Omental fat pad (tissue), 4 donors: ENCODE data around the gene GYG1. TPM values are rescaled to one million over a fixed set of nuclear protein-coding genes. Genes with fewer than 3 reads are reported as not detected.

Experiments used
- ATAC-seq: fragments of 150-250 bp; one replicate; pipeline ENCODE4 v1.9.1; 2016; ENCODE audit warnings: mild to moderate bottlenecking, moderate library complexity; ENCODE audit not compliant: low FRiP score
- DNase-seq: peaks from one replicate; pipeline ENCODE4 v3.0.0-alpha.2; 2019; ENCODE audit warnings: low spot score
- total RNA-seq, 4 donors: library from RNA; depleted of rRNA; stranded (reverse); fragments of >200 nt; gene quantifications; one replicate each; pipeline ENCODE4 v1.1.0, GENCODE V29; 2016
- TF ChIP-seq, protein P1 (sequence below), 3 donors: fragments of 450-650 bp; IDR thresholded peaks; one replicate each; pipeline ENCODE4 v1.5.1; 2016 to 2017; ENCODE audit warnings: antibody characterized with exemption in 3 of 3, mild to moderate bottlenecking in 3 of 3, moderate library complexity in 2 of 3

The GYG1 gene
- total RNA-seq, 4 donors from 2014 or later = 23.2 to 40.8 (median 30.4) TPM

DNA sequence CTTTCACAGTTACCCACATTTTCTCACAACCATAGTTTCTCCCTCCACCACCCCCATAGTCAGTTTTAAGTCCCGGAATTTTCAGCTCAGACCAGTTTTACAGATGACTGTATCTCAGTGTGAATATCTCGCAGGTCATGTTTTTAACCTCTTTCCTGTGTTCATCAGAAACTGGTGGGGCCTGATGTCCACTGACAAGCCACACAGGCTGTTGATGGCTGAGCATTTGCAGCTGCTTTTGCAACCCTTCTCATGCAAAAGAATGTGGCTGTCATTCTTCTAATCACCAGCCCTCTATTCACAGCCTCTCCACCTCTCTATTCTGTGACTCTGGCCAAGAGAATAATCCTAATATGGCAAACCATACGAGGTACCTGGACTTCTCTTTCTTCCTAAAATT lies 8.5 kb downstream of the GYG1 start:
- TF ChIP-seq, protein P1, sequence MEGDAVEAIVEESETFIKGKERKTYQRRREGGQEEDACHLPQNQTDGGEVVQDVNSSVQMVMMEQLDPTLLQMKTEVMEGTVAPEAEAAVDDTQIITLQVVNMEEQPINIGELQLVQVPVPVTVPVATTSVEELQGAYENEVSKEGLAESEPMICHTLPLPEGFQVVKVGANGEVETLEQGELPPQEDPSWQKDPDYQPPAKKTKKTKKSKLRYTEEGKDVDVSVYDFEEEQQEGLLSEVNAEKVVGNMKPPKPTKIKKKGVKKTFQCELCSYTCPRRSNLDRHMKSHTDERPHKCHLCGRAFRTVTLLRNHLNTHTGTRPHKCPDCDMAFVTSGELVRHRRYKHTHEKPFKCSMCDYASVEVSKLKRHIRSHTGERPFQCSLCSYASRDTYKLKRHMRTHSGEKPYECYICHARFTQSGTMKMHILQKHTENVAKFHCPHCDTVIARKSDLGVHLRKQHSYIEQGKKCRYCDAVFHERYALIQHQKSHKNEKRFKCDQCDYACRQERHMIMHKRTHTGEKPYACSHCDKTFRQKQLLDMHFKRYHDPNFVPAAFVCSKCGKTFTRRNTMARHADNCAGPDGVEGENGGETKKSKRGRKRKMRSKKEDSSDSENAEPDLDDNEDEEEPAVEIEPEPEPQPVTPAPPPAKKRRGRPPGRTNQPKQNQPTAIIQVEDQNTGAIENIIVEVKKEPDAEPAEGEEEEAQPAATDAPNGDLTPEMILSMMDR (IDR thresholded peaks at IDR 0.05) = no peak
- ATAC-seq (no peak), DNase-seq (no peak)

DNA sequence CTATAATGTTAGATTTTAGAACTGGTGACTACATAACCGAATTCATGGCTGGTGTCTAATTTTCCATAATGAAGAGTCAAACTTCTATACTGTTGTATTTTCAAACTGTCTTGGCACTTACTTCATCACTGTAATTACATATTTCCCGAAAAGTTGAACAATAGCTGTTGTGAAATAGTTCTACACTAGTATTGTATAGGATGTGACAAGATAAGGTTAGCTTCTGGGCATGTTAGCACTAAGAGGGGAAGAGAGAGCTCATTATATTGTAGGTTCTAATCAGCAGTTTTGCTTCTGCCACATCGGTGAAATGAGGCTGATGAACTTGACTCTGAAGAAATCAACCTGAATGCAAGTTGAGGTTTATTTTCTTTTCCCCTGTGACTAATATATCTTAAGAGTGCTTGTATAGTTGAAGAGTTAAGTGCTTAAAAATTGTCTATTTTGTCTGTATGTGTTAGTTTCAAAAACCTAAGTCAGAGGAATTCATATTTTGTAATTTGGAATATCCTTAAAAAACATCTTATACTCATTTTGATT lies 8.9 kb downstream of the GYG1 start:
- ATAC-seq = no peak
- DNase-seq = no peak
- TF ChIP-seq, protein P1 (IDR thresholded peaks at IDR 0.05) = no peak

DNA sequence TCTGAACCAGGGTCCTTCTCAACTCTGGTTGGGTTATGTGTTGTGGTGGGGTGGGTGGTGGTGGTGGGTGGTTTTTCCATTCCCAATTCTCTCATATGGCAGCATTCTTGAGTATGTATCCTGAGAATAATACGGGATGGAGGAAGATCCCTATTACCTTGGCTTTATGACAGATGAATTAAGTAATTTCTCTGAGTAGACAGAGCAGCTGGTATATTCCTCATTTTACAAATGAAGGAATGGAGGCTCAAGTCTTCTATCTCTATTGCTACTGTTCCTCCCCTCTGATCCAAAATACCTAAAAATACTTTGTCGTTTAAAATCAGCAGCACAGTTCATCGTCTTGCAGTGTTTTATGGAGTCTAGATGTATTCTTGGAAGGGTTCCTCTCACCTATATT lies 10.4 kb downstream of the GYG1 start:
- ATAC-seq (no peak), DNase-seq (no peak)
- TF ChIP-seq, protein P1 (IDR thresholded peaks at IDR 0.05) = no peak

DNA sequence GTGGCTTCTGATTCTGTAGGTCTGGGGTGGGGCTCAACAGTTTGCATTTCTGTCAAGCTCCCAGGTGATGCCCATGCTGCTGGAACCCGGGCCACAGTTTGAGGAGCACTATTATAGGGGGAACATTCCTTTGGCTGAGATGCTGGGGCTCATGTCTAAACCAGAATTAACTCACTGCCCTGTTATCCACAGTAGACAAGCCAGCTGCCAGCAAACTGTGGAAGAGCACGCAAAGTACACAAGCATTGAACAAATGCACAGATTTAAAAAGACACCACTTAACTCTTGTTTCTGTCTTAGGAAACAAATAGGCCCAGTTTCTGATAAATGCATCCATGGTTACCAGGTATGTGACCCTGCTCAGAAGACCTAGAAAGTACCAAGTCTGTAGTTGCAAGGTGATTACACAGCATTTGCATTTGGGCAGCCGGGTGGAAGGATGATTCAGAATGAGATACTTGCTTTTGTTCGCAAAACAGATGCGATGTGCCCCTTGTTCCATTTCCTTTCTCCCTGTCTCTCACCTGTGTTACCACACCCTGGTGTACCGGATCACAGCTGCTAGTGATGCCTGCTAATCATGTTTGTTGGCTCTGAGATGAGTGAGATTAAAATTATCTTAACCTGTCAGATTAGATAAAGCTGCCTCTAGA lies 12.4 kb downstream of the GYG1 start:
- DNase-seq = no peak
- TF ChIP-seq, protein P1 (IDR thresholded peaks at IDR 0.05) = no peak
- ATAC-seq = no peak

DNA sequence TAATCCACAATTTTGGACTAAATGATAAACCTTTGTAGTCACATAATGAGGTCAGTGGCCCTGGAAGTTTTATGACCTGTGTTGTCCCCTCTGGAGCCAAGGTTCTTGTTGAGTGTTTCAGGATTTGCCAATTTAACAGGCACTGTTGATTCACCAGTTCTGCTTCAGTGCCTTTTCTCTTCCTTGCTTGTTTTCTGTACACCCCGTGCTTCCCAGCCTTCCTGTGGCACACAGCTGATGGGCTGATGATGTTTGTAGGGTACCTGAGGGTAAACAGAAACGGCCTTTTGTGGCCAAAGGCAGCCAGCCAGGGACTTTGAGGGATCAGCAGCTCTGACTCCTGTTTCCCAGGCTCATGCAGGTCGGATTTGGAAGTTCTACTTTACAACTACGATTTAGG lies 13.3 kb downstream of the GYG1 start:
- TF ChIP-seq, protein P1 (IDR thresholded peaks at IDR 0.05) = no peak
- ATAC-seq (no peak), DNase-seq (no peak)

DNA sequence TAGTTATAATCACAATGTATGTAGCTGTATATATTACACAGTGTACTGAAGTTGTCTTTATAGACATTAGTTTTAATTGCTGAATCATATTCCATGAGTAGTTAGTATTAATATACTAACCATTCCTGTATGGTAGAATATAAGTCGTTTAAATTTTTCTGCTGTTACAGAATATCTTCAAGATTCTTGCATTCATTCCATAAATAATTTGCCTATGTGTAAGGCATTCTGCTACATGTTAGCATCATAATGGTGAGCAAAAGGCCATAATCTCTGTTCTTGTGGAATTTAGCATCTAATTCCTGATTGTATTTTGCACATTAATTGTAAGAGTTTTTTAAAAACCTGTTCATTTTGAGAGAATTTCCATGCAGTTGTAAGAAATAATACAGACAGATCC lies 14.1 kb downstream of the GYG1 start:
- no peak for DNase-seq
- TF ChIP-seq, protein P1 (IDR thresholded peaks at IDR 0.05) = no peak
- no peak for ATAC-seq

DNA sequence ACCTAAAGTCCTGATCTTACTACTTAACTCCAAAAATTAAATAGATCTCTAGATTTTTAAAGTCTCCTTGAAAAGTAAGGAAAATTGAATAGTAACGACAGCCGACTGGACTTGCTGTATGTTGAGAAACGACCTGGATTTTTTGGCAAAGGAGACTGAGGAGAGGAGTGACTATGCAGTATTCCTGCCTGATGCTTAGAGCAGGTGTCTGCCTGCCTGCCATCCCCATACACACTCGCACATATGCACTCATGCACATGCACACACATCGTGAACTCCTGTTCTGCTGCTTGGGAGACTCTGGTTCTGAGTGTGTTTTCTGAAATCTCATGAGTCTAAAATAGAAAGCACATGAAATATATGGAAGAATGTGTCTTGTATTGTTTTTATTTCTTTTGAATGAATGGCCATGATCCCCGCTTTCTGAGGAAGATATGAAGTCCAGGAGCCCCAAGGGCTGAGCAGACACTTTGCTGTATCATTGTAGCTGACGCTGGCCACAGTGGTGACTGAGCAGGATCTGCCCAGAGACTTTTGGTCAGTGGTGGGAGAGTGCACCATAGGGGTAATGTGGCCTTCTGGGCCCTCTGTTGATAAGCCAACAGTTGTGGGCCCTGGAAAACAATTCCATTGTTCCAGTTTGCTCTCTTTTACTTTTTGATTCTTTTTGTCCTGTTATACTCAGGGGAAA lies 16.4 kb downstream of the GYG1 start:
- DNase-seq (no peak), ATAC-seq (no peak)
- TF ChIP-seq, protein P1 (IDR thresholded peaks at IDR 0.05) = no peak
